ENCODE measurements around the gene BTBD7.

The BTBD7 gene

GRCh38 chr14:93331002-93331727, 1.7 kb downstream of the BTBD7 start:
- peak in 1 of 56 donors; percentile 11 for DNase-seq

DNA sequence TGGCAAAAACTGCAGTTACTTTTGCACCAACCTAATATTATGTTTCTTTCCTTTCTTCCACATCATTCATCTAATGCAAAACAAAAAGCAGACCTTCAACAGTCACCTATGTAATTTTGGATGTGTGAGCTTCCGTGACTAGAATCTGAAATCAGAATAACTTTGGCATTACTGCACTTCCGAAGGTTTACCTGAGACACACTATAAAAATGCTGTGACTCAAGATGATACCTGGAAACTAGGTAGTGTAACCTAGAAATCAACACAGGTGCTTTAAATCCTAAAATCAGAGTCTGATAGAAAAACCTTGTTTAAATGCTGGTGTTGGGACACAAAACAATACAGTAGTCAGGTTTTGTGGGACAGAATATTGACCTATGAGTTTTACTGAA, 2.2 kb downstream of the BTBD7 start:
- DNase-seq = no peak

- no peak for DNase-seq
Measured at GRCh38 chr14:93329965-93330608, 2.7 kb downstream of the BTBD7 start.

GRCh38 chr14:93328546-93328945, 4.3 kb downstream of the BTBD7 start:
- no peak for DNase-seq

GRCh38 chr14:93326196-93326595, 6.6 kb downstream of the BTBD7 start:
- no peak for DNase-seq

GRCh38 chr14:93323600-93324174, 9.1 kb downstream of the BTBD7 start:
- DNase-seq = no peak

DNA sequence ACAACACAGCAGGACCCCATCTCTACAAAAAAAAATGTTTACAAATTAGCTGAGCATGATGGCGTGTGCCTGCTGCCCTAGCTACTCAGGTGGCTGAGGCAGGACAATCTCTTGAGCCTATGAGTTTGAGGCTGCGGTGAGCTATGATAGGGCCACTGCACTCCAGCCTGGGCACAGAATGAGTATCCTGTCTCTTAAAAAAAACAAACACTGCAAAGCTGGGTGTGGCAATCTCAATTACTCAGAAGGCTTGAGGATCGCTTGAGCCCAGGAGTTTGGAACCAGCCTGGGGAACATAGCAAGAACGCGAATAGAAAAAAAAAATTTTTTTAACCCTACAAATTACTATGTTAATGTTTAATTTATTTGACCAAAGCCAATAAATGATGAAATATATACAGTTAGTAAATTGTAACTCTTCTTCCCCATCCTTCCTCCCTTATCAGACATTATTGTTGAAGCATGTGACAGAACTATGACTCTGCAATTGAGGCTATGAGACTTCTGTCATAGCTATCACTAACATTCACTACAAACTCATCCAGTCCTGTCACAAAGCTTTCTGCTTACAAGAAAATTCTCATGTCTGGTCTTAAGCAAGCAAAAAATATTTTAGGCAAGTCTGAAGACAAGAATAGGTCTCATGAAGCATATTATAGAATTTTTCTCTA, 9.8 kb downstream of the BTBD7 start:
- no peak for DNase-seq

- DNase-seq = no peak
Measured at GRCh38 chr14:93320489-93320888, 12.3 kb downstream of the BTBD7 start.

DNA sequence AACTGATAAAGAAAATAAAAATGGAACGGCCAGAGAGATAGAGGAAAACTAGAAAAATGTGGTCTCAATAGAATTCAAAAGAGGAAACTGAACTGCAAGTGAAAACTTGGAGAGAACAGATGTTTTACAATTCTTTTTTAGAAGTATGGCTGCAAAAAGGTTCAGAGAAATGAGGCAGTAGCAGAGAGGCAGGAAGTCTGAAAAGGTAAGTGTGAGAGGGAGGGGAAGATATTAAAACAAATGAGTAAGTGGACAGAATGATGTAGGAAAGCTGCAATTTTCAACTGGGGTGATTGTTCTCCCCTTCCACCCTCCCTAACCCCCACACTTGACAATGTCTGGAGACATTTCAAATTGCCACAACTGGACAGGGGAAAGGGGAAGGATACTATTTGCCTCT, 12.9 kb downstream of the BTBD7 start:
- DNase-seq = no peak

DNA sequence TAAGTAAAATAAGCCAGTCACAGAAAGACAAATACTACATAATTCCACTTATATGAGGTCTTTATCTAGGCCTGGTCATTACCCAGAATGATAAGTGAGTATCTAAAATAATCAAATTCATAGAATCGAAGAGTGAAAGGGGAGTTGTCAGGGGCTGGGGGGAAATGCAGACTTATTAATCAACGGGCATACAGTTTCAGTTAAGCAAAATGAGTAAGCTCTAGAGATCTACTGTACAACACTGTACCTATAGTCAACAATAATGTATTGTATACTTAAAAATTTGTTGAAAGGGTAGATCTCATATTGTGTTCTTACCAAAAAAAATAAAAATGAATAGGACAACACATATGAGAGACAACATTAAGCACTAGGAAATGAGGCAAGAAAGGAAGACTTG, 13.3 kb downstream of the BTBD7 start:
- no peak for DNase-seq

GRCh38 chr14:93318927-93319326, 13.9 kb downstream of the BTBD7 start:
- no peak for DNase-seq

- no peak for DNase-seq
Measured at GRCh38 chr14:93317875-93318807, 14.7 kb downstream of the BTBD7 start.

- no peak for DNase-seq
Measured at GRCh38 chr14:93317210-93317874, 15.5 kb downstream of the BTBD7 start.

DNA sequence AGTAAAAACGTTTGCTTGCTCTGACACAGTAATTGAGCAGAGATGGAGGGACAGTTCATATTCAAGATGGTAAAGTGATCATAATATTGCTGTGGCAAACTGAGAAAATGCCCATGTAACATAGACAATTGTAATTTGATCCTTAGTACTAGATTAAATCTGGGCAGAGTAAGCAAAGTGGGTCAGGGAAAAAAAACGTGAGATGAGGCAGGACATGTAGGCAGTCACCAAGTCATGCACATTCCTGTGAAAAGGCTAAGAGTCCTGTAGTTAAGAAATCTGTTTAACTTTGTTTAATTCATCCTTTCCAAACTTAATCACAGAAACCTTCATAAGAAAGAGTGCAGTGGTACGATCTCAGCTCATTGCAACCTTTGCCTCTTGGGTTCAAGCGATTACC, 16.1 kb downstream of the BTBD7 start:
- DNase-seq = no peak

DNA sequence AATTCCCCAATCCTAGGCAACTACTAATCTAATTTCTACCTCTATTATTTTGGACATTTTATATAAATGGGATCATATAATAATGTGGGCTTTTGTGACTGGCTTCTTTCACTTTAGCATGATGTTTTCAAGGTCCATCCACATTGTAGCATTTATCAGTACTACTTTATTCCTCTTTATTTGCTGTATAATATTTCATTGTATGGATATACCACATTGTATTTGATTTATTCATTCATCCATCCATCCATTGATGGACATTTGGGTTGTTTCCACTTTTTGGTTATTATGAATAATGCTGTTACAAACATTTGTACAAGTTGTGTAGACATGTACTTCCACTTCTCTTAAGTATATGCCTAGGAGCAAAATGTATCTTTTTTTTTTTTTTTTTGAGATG, 17.3 kb downstream of the BTBD7 start:
- DNase-seq = no peak

- DNase-seq = no peak
Measured at GRCh38 chr14:93311082-93311481, 21.8 kb downstream of the BTBD7 start.

DNA sequence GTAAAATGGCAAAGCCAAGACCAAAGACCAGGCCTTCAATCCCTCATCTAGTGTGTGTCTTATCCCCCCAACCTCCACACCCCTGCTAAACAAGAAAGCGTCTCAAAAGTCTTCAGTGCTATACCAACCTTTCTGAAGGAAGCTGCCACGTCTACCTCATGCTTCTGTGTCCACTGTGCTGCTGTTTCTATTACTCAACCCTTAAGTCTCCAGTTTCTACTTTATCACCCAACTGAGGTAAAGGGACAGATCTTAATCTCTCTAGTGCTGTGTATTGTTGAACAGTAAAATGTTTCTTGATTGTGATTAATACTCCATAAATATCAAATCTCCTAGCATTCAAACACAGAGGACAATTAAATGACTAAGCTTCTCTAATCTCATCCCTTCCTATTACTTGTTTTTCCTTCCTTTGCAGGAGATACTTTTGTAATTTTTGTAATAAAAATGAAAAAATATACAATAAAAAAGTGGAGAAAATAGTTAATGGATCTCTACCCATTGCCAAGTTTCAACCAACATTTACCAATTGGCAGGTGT, 23.3 kb downstream of the BTBD7 start:
- no peak for DNase-seq

DNA sequence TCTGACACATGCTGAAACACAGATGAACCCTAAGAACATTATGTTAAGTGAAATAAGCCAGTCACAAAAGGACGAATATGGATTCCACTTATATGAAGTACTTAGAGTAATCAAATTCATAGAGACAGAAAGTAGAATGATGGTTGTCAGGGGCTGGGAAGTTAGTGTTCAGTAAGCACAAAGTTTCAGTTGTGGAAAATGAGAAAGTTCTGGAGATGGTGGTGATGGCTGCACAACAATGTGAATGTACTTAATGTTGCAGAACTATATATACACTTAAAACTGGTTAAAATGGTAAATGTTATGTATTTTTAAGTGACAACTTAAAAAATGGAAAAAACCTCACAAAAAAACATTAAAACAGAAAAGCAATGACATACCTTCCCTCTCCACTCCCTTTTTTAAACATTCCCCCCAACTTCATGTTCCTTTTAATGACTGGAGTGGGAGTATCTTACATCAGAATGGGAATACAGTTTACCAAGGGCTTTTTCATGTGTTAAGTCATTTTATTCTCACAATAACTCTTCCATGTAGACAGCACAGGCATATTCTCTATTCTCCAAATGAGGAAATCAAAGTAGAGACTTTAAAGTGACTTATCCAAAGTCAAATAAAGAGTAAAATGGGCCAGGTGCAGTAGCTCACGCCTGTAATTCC, 24.0 kb downstream of the BTBD7 start:
- DNase-seq = no peak

- DNase-seq = no peak
Measured at GRCh38 chr14:93306812-93307211, 26.0 kb downstream of the BTBD7 start.

All from nucleus accumbens (tissue), 56 donors.